Activated CD8-positive, alpha-beta memory T cell treated with anti-CD3 and anti-CD28 coated beads, Interleukin-2, amount 50 U/mL, for 24 hours (primary cell): ENCODE data around the gene ZFC3H1.
"Not testable (repeated sequence)": the region's sequence is repeated elsewhere in the genome, so short reads cannot be mapped to it uniquely, and the experiment has no call there.

Source experiments
- DNase-seq: peaks from one replicate; pipeline ENCODE4 v3.0.0-alpha.2; 2020; ENCODE audit errors: extremely low read depth

ZFC3H1 gene

GRCh38 chr12:71576496-71576895 lies 87.2 kb downstream of the ZFC3H1 start:
- DNase-seq: no peak

- DNase-seq: not testable (repeated sequence)
These were observed 93.8 kb downstream of the ZFC3H1 start for GRCh38 chr12:71569885-71570284.

- DNase-seq: no peak
These were observed 96.1 kb downstream of the ZFC3H1 start for GRCh38 chr12:71567537-71567936.

- no peak for DNase-seq
These were observed 97.0 kb downstream of the ZFC3H1 start for GRCh38 chr12:71566655-71567054.

GRCh38 chr12:71565535-71565934 lies 98.1 kb downstream of the ZFC3H1 start:
- DNase-seq: no peak

- DNase-seq: no peak
These were observed 100.7 kb downstream of the ZFC3H1 start for GRCh38 chr12:71562676-71563595.
